TTC549 (cell line): ENCODE results near the gene PPP1R3D.
"Not testable (repeated sequence)": the region's sequence is repeated elsewhere in the genome, so short reads cannot be mapped to it uniquely, and the experiment has no call there.

Experiments used
- FAIRE-seq: peaks from 2 replicates; lab custom pipeline; 2012; peaks lifted over from hg19 to GRCh38; lab: Jason Lieb, UNC

The PPP1R3D gene

GRCh38 chr20:59912609-59913008 lies 27.5 kb downstream of the PPP1R3D start:
- no peak for FAIRE-seq

GRCh38 chr20:59911041-59911440 lies 29.1 kb downstream of the PPP1R3D start:
- FAIRE-seq = no peak

GRCh38 chr20:59908855-59909254 lies 31.2 kb downstream of the PPP1R3D start:
- FAIRE-seq = no peak

GRCh38 chr20:59903621-59904020 lies 36.5 kb downstream of the PPP1R3D start:
- FAIRE-seq = no peak

GRCh38 chr20:59902470-59902869 lies 37.6 kb downstream of the PPP1R3D start:
- FAIRE-seq = no peak

- no peak for FAIRE-seq
These were observed 44.2 kb downstream of the PPP1R3D start for GRCh38 chr20:59895908-59896307.

- FAIRE-seq = no peak
These were observed 48.5 kb downstream of the PPP1R3D start for GRCh38 chr20:59891581-59891980.

- not testable (repeated sequence) for FAIRE-seq
These were observed 50.1 kb downstream of the PPP1R3D start for GRCh38 chr20:59890035-59890434.

GRCh38 chr20:59888050-59888449 lies 52.1 kb downstream of the PPP1R3D start:
- FAIRE-seq = no peak
